ENCODE measurements around the gene EVC2.

EVC2 gene

GRCh38 chr4:5750946-5751665 lies 42.7 kb upstream of the EVC2 start:
- no peak for TF ChIP-seq JUND (IDR thresholded peaks at IDR 0.05; ENCODE audit: low read depth)
- in situ Hi-C loops (cut with HindIII; ENCODE audit: low pct_unique_long_range_greater_than_20kb, low sequenced_read_pairs), result no loop called here
- DNase-seq (ENCODE audit: low read depth in 1 of 2, low spot score in 1 of 2), result no peak

- in situ Hi-C loops (cut with HindIII; ENCODE audit: low pct_unique_long_range_greater_than_20kb, low sequenced_read_pairs), result no loop called here
- TF ChIP-seq JUND (IDR thresholded peaks at IDR 0.05; ENCODE audit: low read depth), result no peak
Observed at GRCh38 chr4:5750052-5750945, 41.9 kb upstream of the EVC2 start.

DNA sequence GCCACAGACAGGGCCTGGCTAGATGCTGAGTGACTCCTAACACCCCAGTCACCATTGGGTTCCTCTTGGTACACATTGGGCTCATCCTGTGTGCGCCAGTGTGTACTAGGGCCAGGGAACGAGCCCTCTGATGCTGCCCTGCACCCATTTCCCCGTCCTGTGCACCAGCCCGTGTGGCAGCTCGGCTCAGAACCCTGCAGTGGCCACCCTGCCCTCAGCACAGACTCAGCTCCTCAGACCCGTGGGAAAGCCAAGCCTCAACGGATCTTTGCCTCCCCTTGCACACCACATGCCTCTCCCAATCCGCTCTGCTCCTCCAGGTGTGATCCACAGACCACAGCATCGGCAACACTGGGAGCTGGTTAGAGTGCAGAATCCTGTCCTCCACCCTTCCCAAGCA lies 41.2 kb upstream of the EVC2 start:
- no peak for TF ChIP-seq JUND (IDR thresholded peaks at IDR 0.05; ENCODE audit: low read depth)
- DNase-seq (ENCODE audit: low read depth in 1 of 2, low spot score in 1 of 2), result no peak
- in situ Hi-C loops (cut with HindIII; ENCODE audit: low pct_unique_long_range_greater_than_20kb, low sequenced_read_pairs), result no loop called here

More at GRCh38 chr4:5750052-5750945, 41.9 kb upstream of the EVC2 start:
- DNase-seq (ENCODE audit: low read depth in 1 of 2, low spot score in 1 of 2), result no peak

- DNase-seq (ENCODE audit: low read depth in 1 of 2, low spot score in 1 of 2), result no peak
- in situ Hi-C loops (cut with HindIII; ENCODE audit: low pct_unique_long_range_greater_than_20kb, low sequenced_read_pairs), result no loop called here
- no peak for TF ChIP-seq JUND (IDR thresholded peaks at IDR 0.05; ENCODE audit: low read depth)
Observed at GRCh38 chr4:5747738-5748375, 39.5 kb upstream of the EVC2 start.

DNA sequence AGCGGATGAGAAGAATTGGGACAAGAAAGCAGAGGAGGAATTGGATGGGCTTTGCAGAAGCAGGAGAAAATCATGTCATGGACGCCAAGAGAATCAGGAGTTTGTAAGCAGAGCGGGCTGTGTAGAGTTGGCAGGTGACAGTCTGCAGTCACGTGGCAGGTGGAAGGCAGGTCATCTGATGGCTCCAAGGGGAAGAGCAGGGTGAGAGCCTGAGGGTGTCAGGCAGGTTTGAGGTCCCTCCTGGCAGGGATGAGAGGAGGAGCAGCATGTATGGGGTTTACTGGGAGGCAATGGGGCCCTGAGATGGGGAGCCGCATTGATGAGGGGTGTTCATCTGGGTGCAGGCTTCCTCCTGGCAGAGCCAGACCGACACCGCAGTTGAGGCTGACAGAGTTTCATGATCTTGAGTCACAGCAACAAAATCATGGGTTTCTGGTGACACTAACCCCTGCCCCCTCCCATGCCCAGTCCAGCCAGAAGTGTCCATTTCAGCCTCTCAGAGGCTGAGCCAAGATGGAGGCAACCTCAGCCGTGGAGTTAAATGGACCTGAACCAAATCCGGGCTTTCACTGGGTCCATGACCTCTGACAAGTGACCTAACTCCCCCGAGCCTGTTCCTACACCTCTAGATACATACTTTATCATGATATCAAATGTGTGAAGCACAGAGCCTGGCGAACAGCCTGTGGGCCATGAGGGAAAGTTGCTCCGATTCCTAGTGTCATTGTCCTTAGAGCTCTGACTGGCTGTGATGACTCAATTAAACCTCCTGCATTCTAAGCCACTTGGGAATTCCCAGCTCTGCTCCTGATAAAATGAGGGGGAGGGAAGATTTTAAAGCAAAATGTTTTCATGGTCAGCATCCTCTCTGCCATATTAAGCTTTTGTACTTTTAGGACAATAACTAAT lies 38.7 kb upstream of the EVC2 start:
- in situ Hi-C loops (cut with HindIII; ENCODE audit: low pct_unique_long_range_greater_than_20kb, low sequenced_read_pairs), result no loop called here
- TF ChIP-seq JUND (IDR thresholded peaks at IDR 0.05; ENCODE audit: low read depth), result no peak
- DNase-seq (ENCODE audit: low read depth in 1 of 2, low spot score in 1 of 2), result no peak

DNA sequence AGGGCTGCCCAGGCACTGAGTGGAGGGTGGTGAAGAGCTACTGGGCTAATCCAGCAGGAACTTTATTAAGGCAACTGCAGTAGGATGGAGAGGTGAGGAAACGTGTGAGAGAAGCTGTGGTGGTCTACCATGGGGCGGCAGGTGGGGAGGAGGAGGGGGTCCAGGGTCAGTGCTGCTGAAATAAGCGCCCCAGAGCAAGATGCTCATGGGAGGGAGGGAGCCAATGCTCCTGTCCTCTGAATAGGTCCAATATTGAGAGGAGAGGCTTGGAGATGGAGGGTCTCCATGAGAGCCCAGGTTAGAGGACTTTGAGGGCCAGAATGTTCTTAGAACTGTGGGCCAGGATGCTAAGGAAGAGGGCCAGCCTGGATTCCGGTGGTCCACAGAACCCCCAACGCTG lies 37.9 kb upstream of the EVC2 start:
- in situ Hi-C loops (cut with HindIII; ENCODE audit: low pct_unique_long_range_greater_than_20kb, low sequenced_read_pairs), result no loop called here
- no peak for TF ChIP-seq JUND (IDR thresholded peaks at IDR 0.05; ENCODE audit: low read depth)
- no peak for DNase-seq (ENCODE audit: low read depth in 1 of 2, low spot score in 1 of 2)

- no peak for TF ChIP-seq JUND (IDR thresholded peaks at IDR 0.05; ENCODE audit: low read depth)
- no peak for DNase-seq (ENCODE audit: low read depth in 1 of 2, low spot score in 1 of 2)
- in situ Hi-C loops (cut with HindIII; ENCODE audit: low pct_unique_long_range_greater_than_20kb, low sequenced_read_pairs), result no loop called here
Observed at GRCh38 chr4:5742968-5743367, 34.6 kb upstream of the EVC2 start.

DNA sequence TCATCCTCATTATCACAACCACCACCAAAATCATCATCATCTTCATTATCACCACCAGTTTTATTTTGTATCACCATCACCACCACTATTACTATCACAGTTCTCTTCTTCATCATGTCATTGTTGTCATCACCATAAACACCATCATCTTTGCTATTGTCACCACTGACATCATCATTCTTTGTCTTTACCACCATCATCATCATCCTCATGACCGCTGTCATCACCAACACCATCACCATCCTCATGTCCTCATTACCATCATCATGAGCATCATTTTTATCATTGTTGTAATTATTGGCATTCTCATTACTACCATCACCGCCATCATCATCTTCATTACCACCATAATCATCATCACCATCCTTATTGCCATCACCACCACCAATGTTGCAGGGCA lies 34.0 kb upstream of the EVC2 start:
- no peak for TF ChIP-seq JUND (IDR thresholded peaks at IDR 0.05; ENCODE audit: low read depth)
- no peak for DNase-seq (ENCODE audit: low read depth in 1 of 2, low spot score in 1 of 2)
- in situ Hi-C loops (cut with HindIII; ENCODE audit: low pct_unique_long_range_greater_than_20kb, low sequenced_read_pairs), result no loop called here

- in situ Hi-C loops (cut with HindIII; ENCODE audit: low pct_unique_long_range_greater_than_20kb, low sequenced_read_pairs), result no loop called here
- no peak for DNase-seq (ENCODE audit: low read depth in 1 of 2, low spot score in 1 of 2)
- TF ChIP-seq JUND (IDR thresholded peaks at IDR 0.05; ENCODE audit: low read depth), result no peak
Observed at GRCh38 chr4:5738061-5738460, 29.7 kb upstream of the EVC2 start.

GRCh38 chr4:5735463-5735862 lies 27.1 kb upstream of the EVC2 start:
- DNase-seq (ENCODE audit: low read depth in 1 of 2, low spot score in 1 of 2), result no peak
- in situ Hi-C loops (cut with HindIII; ENCODE audit: low pct_unique_long_range_greater_than_20kb, low sequenced_read_pairs), result no loop called here
- no peak for TF ChIP-seq JUND (IDR thresholded peaks at IDR 0.05; ENCODE audit: low read depth)

DNA sequence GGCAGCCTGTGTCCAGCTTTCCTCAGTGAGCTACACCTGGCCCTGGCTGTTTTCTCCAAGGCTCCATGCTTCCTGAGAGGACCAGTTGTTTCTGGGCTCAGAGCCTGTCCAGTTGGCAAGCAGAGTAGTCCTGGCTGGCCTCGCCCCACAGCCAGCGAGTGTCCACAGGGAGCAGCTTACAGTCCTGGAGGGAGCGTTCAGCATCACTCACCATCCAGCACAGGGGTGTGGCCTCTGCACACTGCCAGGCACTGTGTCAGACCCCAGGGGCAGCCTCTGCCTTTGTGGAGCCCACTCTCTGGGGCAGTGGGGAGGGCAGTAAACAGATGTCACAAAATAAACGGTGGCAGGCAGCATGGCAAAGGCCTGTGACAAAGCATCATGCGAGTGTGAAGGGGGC lies 26.5 kb upstream of the EVC2 start:
- no peak for DNase-seq (ENCODE audit: low read depth in 1 of 2, low spot score in 1 of 2)
- in situ Hi-C loops (cut with HindIII; ENCODE audit: low pct_unique_long_range_greater_than_20kb, low sequenced_read_pairs), result no loop called here
- TF ChIP-seq JUND (IDR thresholded peaks at IDR 0.05; ENCODE audit: low read depth), result no peak

DNA sequence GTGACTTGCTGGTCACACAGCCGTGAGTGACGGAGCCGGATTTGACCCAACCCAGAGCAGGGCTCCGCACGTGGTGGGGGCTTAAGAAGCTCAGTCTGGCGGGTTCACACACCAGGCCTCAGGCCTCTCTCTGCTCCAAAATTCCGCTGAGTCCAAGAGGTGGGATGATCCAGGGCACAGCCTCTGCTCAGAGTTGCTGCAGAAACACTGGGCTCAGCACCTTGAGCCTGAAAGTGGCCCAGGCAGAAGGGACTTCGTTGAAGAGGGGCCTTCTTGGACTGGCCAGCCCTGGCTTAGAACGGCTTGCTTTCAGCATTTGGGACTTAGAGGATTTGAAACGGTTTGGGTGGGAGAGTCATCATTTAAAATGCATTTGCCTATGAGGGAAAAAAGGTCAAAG lies 23.8 kb upstream of the EVC2 start:
- DNase-seq (ENCODE audit: low read depth in 1 of 2, low spot score in 1 of 2), result no peak
- in situ Hi-C loops (cut with HindIII; ENCODE audit: low pct_unique_long_range_greater_than_20kb, low sequenced_read_pairs), result no loop called here
- no peak for TF ChIP-seq JUND (IDR thresholded peaks at IDR 0.05; ENCODE audit: low read depth)

All from T47D (cell line).